NCI-H460 (cell line): ENCODE results near the gene ZBTB25. TPM values are rescaled to one million over a fixed set of nuclear protein-coding genes. Genes with fewer than 3 reads are reported as not detected.
A peak's percentile ranks its signal among the peaks of the same experiment; 100 is the strongest.
"Not testable (repeated sequence)": the region's sequence is repeated elsewhere in the genome, so short reads cannot be mapped to it uniquely, and the experiment has no call there.

Source experiments
- DNase-seq: peaks from one replicate; pipeline ENCODE4 v3.0.0-alpha.2; 2016; ENCODE audit warnings: low read depth; ENCODE audit errors: extremely low read depth
- total RNA-seq: library from RNA; depleted of rRNA; stranded (reverse); fragments of >200 nt; shearing (Covaris generic); gene quantifications from 2 replicates; pipeline ENCODE4 v1.2.3, GENCODE V29; 2014

ZBTB25 gene
- total RNA-seq, 1 experiment from 2014 or later = 13.8 TPM

DNA sequence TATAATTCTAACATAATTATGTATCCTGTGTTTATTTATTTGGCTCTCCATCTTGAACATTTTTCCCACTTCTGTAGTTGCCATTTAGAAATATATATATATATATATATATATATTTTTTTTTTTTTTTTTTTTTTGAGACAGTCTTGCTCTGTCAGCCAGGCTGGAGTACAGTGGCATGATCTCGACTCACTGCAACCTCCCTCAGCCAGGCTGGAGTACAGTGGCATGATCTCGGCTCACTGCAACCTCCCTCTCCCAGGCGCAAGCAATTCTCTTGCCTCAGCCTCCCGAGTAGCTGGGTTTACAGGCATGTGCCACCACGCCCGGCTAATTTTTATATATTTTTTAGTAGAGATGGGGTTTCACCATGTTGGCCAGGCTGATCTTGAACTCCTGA lies 14.0 kb upstream of the ZBTB25 start:
- not testable (repeated sequence) for DNase-seq

DNA sequence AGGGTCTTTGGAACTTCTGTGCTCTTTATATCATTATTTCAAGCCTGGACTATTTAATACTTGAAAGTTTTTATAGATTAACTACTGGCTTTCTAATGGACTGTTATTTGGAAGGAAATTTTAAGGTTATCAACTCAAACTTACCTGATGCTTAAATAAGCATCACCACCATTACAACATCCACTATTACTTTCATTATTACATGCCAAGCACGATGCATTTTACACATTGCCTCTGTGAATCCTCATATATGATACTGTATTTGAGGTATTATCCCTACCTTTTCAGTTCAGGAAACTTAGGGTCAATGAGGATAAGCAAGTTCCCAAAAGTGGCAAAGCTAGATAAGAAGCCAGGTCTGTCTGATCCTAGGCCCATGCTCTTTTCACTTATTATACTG lies 13.3 kb upstream of the ZBTB25 start:
- no peak for DNase-seq

DNA sequence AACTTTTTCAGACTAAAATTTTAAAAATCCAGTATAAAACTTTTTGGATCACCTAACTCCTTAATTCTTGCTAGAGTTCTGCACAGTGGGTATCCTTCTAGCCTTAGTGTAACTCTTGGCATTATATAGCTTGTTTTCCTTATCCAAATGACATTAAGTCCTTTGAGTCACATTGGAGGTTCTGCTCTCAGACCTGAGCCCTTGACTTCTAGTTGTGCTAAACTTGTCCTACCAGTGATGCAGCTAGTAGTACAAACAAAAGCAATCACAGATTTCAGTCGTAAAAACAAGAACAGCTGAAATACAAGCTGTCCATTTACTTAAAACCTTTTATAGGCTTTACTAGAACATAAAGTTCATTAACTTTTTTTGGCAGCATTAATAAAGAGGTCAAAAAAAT lies 11.4 kb upstream of the ZBTB25 start:
- no peak for DNase-seq

DNA sequence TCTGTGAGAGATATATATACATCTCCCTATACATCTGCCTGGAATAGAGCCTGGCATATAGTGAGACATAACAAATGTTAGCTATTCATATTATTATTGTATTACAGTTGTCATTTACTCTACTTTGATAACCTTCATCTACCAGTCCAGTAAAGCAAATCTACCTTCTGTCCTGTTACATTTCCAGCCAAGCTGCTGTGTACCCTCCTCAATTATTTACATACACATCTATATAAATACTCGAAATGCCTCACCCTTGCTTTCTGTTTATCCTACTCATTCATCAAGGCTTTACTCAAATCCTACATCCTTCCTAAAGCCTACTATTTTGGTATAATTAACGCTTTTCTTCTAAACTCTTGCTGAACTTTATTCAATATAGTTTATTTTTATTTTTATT lies 9.6 kb upstream of the ZBTB25 start:
- no peak for DNase-seq

DNA sequence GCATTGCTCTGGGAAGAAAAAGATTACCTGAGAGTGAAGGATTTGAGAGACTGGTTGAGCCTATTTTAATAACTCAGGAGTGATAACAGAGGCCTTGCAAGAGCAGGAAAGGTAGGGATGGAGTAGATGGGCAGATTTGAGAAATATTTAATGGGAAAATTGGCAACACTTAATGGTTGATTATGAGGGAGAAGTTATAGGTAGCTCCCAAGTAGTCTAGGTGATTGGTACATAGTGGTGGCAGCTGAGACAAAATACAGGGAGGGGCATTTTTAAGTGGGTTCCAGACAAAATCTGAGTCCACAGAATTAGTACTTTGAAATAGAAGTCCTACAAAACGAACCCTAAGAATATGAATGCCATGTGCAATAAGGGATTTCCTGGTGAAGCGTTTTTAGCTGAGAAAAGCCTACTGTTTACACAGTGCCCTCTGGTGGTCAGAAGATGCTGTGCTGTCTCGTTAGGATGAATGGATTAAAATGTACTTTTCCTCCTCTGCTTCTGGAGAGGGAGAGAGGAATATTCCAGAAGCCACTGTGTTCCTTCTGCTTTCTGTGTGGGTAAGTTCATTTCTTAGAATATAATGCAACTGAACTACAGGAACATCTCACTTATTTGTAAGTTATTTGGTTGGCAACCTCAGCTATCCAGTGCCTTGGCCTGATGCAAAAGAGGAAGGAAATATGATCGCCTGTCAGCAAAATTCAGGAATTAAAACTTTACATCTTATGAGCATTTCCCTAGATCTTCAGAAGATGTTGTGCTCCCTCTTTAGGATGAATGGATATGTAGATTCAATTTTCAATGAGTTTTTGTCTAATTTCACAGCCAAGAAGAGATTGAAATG lies 7.4 kb upstream of the ZBTB25 start:
- DNase-seq = peak; percentile 68

DNA sequence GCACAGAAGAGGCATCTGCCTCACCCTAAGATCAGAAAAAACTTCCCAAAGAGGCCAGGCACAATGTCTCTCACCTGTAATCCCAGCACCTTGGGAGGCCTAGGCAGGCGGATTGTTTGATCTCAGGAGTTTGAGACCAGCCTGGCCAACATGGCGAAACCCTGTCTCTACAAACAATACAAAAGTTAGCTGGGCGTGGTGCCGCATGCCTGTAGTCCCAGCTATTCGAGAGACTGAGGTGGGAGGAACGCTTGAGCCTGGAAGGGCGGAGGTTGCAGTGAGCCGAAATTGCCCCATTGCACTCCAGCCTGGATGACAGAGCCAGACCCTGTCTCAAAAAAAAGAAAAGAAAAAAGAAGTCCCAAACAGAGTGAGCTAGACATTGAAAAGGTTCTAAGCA lies 5.4 kb upstream of the ZBTB25 start:
- DNase-seq = no peak

DNA sequence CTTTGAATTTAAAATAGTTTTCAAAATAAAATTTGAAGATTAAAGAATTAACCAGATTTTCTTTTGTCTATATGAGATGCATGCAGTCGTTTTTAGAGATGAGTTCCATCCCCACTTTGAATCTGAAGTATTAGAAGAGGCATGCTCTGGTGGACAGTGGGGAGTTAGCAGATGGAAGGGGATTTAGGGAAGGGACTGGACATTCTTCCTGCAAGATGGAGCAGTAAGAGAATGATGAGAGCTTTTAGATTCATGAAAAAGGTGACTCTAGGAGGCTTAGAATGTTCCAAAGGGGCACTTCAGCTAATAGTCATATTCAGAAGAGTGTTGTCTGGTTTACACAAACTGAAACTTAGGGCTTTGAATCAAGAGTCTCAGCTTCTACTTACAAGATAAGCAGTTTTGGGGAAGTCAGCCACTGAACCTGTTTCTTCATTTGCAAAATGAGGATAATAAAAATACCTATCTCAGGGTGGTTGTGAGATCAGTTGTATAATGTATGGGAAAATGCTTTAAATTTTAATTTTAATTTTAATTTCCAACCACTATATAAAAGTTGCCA lies 4.7 kb upstream of the ZBTB25 start:
- DNase-seq = no peak

DNA sequence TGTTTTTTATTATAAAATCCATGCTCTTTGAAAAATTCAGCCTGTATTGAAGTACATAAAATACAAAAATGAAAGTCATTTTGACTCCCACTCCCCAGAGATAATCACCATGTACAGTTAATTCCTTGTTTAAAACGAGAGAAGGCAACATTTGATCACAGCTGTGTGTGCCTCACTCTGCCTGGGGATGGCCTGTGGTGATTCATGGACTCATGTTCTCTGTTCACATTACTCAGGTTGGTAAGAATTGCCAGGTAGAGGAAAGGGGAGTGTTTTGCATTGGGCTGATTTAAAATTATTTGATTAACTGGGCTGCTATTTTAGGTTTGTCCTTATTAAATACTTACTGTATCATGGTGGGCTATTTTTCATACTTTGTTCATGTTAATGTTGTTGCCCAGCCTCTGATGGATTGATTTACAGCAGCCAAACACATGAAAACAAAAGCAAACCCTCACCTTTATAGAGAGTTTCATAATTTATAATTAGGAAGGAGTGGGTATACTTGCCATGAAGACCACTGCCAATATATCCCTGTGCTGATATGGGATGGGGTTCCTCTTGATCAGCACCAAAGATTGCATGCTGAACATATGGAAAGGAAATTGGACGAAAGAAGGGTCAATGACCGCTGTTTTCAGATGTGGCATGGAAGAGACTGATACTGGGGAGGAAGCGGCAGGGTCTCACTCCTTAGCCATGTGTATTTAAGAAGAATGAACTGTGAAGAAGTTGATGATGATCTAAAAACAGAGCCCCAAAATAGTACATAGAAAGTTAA lies 3.9 kb upstream of the ZBTB25 start:
- no peak for DNase-seq

DNA sequence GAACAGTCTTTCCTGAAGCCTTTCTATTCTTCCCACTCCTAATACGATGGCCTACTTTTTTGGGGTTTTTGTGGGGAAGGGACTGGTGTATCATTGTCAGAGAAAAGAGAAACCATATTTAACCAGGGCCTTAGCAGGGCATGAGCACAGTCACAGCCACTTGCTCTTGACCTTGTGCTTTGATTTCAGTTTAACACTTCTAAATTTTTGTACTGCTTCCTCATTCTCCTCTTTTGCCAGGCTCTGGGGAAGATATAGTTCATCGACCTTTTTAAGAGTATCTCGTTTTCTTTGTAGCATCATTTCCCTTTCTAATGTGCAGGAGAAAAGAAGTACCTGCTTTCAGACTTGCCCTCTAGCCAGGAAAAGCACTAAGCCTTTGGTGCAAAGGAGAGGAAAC lies 3.1 kb upstream of the ZBTB25 start:
- no peak for DNase-seq

DNA sequence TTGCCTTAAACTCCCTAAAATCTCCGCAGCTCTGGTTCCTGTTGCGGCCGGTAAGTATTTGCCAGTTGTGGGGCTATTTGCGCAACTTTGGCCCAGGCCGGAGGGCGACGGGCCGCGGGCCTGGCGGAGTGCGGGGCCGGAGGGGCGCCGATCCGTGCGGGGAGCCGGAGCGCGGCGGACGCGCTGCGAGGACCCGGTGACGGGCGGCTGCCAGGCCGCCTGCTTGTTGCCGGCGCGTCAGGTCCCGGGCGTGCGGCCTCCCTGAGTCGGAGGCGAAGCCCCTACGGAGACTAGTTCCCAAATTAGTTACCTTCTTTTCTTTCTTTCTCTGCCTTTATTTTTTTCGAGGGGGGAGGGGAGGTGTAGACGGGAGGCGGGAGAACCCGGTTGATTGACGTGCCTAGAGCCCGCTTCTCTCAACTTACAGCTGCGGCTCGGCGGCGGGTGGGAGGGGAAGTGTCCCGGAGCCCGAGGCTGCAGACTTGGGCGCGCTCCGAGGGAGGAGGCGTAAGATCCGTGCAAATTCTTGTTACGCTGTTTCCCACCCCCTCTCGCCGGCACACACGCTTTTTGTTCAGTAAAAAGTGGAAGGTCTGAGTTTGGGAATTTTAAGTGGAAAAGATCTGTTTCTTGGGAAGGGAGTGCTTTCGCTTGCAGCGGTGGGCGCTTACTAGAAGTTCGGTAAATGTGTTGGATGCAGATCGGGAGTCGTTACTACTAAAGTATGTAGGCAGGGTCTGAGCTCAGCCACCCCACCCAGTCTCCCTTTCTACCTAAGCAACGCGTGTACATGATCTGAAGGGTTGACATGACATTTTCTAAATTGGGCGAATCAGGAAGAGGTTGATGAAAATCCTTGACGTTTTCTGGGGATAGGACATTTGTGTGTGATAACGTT lies 1.5 kb upstream of the ZBTB25 start:
- peak; percentile 86 for DNase-seq

DNA sequence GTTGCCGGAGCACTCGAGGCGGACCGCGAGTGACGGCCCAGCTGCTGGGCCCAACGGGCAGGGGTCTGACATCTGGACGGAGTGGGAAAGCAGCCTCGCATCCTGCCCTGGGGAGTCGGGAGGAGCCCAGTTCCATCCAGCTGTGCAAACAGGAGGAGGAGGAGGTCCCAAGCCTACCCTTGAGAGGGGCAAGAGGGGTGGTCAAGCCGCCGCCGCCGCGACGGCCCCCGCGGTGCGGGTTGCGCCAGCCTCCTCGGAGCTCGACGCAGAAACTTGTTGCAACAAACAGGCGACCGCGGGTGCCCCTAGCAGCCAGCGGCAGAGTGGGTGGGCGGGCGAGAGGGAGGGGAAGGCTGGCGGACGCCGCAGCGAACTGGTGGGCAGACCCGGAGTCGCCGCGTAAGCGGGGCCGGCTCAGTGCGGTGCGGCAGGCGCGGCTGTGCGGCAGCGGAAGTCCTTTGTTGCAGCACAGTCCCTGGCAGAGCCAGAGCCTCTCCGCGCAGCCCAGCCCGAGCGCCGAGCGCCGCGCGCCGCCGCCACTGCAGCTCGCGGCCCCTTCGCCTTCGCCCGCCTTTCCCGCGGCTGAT lies 765 bp upstream of the ZBTB25 start, which contains the start of gene ZBTB1:
Gene ZBTB1 (plus strand): TSS at position 461 of the 587 bp plus-strand sequence. CDS start 16,735 bp downstream, outside the sequence.
- DNase-seq = peak; percentile 68

DNA sequence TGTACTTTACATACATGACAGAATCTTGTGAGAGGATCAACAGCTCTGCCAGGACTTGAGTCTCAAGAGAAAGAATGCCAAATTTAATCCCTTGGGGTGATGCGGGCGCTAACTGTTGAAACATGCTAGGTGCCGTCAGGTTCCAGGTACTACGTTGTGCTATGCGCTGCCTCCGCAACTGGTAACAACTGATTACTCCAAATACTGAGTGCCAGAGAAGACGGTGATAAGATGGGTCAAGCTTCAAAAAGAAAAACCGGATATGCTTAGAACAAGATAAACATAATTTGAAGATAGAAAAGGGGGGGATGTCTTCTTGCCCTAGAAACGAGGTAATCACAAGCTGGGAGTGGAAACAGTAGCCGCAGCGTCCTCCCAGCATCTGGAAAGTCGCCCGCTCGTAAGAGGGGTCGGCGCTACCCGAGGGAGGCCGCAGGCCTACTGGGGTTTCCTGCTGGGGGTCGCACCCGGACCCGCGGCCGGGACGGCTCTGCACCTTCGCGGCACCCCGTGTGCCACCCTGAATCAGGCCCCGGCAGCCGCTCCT lies 678 bp downstream of the ZBTB25 start:
- DNase-seq = no peak

DNA sequence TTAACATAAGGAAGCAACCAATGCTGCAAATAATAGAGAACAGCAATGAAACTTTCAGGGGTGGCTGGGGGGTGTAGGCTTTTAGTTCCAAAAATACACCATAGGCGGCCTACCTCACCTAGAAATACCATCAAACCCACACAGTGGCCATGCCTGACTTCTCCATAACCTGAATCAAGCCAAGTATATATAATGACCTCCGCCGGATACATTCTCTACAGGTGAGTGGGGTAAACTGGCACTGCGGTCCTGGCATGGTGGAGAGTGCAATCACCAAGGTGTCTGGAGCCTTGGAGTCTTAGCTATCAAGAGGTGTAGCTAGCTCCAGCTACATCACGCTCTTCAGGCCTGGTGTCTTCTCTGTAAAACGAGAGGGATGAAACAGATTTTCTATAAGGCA lies 1.2 kb downstream of the ZBTB25 start:
- DNase-seq = no peak

DNA sequence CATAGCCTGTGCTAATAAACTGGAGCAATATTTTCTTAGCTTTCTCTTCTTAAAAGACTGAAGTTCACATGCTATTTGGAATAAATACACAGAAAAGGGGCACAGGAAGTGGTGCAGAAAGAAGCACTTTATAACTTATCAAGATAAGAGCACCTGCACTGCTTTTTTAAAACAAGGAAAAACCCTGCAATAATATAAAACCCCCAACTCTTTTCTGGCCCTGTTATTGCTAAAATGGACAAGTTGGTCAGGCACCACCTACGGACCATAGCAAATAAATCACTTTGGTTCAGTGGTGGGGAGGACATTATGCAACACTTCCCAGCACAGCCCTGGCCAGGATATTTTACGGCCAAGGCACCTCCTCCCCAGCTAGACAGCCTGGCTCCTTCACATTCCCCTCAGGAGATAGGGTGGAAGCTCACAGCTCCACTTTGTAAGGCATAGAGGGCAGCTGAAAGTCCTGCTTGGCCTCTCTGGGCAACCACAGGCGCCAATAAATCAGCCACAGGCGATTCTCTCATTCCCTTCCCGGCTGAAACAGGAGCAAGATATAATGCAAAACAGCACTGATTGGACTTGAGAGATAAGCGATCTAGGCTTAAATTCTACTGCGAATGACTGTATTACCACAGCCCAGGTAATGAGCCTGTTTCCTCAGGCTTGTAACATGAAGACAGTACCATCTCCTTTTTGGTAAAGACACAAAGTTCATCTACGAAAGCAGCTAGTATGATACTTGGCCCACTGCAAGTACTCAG lies 2.0 kb downstream of the ZBTB25 start:
- DNase-seq = no peak

DNA sequence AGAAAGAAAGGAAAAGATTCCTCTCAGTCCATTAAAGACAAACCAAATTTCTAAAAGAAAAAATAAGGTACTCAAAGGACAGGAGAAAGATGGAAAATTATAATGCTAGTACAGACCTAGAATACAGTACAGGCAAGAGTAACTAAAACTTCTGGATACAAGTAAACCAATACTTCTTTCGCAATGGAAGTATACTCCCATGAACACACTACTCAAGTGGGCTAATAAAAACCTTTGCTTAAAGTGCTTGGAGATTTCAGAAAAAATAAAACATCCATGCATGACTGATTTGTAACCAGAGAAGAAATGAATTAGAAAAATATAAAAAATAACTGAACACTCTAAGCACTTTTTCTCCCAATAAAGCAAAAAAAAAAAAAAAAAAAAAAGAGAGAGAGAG lies 3.5 kb downstream of the ZBTB25 start:
- no peak for DNase-seq

DNA sequence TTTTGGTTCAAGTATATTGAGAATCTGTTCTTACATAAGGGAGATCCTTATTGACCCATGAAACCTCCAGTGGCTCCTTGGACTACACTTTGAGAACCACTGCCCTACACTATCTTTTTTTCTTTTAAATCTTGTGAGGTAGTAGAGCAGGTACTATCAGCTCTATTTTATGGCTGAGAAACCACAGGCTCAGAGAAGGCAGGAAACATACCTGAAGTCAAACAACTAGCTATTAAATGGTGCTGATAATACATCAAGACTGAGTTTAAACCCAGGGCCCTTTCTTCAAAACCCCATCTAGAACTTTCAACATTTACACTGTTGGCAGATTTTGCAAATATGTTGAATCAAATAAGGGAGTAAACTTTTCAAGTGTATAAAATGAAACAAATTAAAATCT lies 6.9 kb downstream of the ZBTB25 start:
- no peak for DNase-seq

DNA sequence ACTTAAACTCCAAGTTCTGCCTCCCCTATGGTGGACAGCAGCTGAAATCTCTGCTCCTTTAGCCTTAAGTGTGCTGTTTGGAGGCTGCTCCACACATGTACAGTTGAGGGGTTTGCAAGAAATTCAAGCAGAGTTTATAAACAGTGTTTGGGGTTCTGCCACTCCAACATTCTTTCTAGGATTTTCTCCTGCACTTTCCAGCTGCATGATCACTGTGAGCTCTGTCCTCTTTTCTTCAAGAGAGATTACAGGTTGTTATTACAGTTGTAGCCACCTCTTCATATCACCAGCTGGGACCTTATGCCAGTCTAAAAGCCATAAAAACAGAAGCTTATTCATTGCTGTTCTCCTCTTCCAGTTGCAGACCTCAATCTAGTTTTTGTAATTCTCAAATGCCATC lies 8.4 kb downstream of the ZBTB25 start:
- DNase-seq = no peak

DNA sequence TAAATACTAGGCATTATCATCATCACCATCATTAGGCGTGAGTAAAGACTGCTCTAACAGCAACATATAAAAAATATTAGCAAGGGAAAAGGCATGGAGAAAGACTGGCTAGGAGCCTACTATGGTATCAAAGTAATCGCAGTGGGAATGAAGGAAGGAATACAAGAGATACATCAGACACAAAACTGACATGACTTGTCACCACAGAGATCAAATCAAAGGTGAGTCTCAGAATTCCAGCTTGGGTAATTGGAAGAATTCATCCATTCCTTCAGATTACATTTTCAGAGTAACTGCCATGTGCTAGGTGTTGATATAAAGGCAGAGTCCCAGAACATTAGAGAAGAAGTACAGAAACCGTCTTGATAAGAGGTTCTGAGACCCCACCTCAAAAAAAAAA lies 10.2 kb downstream of the ZBTB25 start:
- no peak for DNase-seq

DNA sequence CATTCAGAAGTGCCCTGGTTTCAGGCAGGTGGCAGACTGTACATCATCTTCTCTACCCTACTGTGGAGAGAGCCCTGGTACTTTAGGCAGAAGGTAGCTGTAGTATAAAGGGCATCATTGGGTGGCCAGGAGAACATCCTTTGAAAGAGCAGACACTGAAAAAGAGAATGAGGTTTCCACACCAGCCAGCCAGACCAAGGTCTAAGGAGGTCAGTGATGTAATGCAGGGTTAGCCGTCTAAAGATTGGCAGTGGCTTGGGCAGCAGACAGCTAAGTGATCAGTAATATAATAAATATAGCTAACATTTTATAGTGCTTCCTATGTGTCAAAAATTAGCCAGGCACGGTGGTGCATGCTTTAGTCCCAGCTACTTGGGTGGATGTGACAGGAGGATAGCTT lies 12.0 kb downstream of the ZBTB25 start:
- DNase-seq = no peak
